GM12874 (cell line): ENCODE results near the gene CGGBP1.

ENCODE experiments used
- CTCF ChIP-seq: IDR thresholded peaks from 2 replicates; pipeline ENCODE4 v1.5.1; 2011; ENCODE audit warnings: low read depth, mild to moderate bottlenecking, control low read depth, low read length, moderate library complexity; ENCODE audit not compliant: insufficient read depth

The CGGBP1 gene

GRCh38 chr3:88036221-88036620 is 22.6 kb downstream of the CGGBP1 start:
- no peak for TF ChIP-seq CTCF

GRCh38 chr3:88034491-88035275 is 24.1 kb downstream of the CGGBP1 start:
- no peak for TF ChIP-seq CTCF

GRCh38 chr3:88033808-88034207 is 25.0 kb downstream of the CGGBP1 start:
- TF ChIP-seq CTCF = no peak

- TF ChIP-seq CTCF = no peak
Measured at GRCh38 chr3:88033079-88033478, 25.7 kb downstream of the CGGBP1 start.

- no peak for TF ChIP-seq CTCF
Measured at GRCh38 chr3:88032245-88032644, 26.6 kb downstream of the CGGBP1 start.

- TF ChIP-seq CTCF = no peak
Measured at GRCh38 chr3:88031642-88032077, 27.1 kb downstream of the CGGBP1 start.

GRCh38 chr3:88030210-88030609 is 28.6 kb downstream of the CGGBP1 start:
- no peak for TF ChIP-seq CTCF
